GM21447 (cell line): Measurements from ENCODE around the gene KICS2.
A peak's percentile ranks its signal among the peaks of the same experiment; 100 is the strongest.
"Not testable (repeated sequence)": the region's sequence is repeated elsewhere in the genome, so short reads cannot be mapped to it uniquely, and the experiment has no call there.

ENCODE experiments used
- ATAC-seq: cut with Tn5 transposase; IDR thresholded peaks from one replicate; pipeline ENCODE4 v1.9.1; 2021; ENCODE audit not compliant: unreplicated experiment

The KICS2 gene

DNA sequence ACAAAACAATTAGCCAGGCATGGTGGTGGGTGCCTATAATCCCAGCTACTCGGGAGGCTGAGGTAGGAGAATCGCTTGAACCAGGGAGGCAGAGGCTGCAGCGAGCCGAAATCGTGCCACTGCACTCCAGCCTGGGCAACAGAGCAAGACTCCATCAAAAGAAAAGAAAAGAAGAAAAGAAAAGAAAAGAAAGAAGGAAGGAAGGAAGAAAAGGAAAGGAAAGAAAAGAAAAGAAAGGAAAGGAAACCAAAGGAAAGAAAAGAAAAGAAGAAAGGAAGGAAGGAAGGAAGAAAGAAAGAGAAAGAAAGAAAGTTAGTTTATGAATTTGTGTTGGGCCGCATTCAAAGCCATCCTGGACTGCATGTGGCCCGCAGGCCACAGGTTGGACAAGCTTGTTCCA, 4.5 kb downstream of the KICS2 start:
- ATAC-seq: not testable (repeated sequence)

DNA sequence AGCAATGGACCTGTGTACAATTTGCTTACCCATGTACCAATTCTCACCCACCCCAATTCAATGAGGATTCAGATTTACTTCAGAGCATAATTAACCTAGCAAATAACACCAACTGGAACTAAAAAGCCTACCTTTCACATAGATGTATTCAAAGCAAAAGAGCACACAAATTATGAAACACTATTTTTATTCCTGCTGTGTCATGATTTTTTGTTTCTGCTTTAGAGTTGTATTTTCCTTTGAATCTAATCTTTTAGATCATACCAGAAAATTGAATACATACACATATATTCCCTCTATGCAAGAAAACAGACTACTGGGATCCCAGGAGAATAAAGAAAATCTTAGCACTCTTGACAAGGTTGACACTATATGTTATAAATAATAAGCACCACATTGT, 5.9 kb downstream of the KICS2 start:
- no peak for ATAC-seq

DNA sequence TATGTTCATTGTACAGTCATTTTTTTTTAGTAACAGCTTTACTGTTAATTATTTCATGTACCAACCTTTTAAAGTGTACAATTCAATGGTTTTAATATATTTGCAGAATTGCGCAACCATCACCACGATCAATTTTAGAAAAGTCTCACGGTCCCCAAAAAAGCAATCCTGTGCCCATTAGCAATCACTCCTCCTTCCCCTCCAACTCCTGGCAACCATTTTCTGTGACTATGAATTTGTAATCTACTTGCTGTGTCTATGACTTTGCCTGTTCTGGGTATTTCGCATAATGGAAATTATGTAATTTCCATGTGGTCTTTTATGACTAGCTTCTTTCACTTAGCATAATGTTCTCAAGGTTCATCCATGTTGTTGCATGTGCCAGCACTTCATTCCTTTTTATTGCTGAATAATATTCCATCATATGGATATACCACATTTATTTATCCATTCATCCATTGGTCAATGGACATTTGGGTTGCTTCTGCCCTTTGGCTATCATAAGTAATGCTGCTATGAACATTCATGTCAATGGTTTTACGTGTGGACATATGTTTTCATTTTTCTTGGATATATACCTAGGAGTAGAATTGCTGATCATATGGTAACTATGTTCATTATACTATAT, 9.9 kb downstream of the KICS2 start:
- ATAC-seq: no peak

DNA sequence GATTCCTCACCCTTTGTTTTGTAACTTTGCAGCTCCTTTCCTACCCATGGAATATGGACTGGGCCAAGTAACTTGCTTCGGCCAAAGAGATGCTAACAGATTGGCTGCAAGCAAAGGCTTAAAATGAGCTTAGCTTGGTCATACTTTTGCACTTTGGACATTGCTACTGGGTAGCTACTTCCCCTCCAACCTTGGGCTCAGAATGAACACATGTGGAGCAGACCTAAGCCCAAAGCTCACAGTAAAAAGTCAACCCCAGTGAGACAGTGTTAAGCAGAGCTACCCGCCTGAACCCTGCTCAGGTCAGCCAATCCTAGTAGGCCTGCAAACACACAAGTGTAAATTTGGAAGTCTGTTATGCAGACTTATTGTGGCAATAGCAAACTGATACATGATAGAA, 14.6 kb downstream of the KICS2 start:
- no peak for ATAC-seq

DNA sequence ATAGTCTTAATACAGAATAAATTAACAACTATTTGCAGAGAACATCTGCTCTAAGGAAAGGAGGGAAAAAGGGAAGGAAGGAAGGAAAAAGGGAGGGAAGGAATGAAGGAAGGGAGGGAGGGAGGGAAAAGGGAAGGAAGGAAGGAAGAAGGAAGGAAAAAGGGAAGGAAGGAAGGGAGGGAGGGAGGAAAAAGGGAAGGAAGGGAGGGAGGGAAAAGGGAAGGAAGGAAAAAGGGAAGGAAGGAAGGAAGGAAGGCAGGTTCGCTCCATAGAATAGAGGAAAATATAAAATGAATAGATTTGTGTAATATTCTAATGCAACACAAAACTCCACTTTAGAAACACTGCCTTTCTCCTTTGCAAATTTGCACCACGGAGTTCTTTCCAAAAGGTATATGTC, 16.6 kb downstream of the KICS2 start:
- no peak for ATAC-seq

DNA sequence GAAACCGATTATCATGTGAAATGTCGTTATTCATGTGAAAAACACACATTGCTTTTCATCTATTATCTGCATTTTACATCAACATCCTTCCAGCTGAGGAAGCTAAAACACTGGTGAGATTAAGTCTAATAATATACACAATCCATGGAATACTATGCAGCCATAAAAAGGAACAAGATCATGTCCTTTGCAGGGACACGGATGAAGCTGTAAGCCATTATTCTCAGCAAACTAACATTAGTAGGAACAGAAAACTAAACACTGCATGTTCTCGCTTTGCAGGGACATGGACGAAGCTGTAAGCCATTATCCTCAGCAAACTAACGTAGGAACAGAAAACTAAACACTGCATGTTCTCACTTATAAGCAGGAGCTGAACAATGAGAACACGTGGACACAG, 18.3 kb downstream of the KICS2 start:
- ATAC-seq: no peak

DNA sequence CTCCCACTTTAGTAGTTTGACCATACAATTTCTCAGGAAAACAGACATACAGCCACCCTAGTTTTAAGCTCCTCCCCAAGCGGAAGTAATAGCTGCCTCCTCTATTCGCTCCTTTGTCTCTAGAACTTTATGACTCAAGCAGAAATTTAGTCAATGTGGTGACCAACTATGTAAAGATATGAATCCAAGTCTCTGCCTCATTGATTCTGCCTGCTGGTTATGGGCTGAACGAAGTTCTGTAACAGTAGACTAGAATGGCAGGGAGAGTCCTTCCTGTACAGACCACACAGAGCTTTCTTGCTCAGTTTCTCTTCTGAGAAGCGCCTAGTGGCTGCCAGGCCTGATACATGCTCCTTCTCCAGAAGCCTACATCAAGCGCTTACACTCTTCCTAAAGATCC, 19.1 kb downstream of the KICS2 start:
- no peak for ATAC-seq

DNA sequence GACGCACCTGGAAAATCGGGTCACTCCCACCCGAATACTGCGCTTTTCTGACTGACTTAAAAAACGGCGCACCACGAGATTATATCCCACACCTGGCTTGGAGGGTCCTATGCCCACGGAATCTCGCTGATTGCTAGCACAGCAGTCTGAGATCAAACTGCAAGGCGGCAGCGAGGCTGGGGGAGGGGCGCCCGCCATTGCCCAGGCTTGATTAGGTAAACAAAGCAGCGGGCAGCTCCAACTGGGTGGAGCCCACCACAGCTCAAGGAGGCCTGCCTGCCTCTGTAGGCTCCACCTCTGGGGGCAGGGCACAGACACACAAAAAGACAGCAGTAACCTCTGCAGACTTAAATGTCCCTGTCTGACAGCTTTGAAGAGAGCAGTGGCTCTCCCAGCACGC, 26.3 kb downstream of the KICS2 start:
- not testable (repeated sequence) for ATAC-seq

DNA sequence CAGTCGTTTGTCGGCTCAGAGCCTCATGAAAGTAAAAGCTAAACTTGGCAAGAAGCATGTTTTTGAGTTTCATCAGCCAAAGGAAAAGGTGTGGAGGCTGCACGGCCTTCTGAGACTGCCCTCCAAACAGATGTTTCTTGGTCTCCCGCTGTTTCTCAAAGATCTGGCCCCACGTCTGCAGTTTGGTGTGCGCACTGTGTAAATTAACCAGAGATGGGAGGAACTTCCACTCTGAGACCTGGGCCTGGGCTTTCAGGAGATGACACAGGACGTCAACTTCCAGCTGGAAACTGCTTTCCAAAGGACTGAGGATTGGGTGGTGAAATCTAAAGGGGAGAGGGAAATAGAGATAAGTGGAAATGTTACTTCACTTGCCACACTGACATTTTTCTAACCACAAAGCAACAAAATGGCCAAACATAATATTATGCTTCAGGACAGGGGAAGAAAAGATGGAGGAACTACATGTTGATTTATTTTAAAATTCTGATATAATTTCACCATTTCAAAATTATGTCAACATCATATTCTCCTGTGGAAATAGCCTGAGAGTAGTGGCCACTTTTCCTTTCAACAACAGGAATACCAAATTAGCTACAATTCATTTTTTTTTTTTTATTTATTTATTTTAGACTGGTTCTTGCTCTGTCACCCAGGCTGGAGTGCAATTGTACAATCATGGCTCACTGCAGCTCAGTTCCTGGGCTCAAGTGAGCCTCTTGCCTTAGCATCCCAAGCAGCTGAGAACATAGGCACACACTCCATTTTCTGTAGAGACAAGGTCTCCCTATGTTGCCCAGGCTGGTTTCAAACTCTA, 27.6 kb downstream of the KICS2 start:
- ATAC-seq: no peak

DNA sequence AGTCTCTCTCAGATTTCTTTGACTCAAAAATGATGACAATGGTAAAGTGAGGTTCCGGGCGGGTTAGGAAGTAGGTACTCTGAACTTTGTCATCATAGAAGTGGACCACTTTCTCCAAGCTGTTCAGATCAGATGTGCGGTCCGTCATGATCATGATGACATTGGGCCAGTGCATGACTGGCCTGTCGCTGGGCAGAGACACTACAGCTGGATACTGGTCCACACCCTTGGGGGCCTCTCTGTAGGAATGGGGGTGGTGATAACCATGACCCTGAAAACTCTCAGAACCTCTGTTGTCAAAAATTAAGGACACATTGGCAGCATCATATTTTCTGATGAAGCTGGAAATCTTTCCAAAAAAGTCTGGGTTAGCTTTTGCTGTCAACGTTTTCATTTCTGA, 28.2 kb downstream of the KICS2 start:
- ATAC-seq: no peak

DNA sequence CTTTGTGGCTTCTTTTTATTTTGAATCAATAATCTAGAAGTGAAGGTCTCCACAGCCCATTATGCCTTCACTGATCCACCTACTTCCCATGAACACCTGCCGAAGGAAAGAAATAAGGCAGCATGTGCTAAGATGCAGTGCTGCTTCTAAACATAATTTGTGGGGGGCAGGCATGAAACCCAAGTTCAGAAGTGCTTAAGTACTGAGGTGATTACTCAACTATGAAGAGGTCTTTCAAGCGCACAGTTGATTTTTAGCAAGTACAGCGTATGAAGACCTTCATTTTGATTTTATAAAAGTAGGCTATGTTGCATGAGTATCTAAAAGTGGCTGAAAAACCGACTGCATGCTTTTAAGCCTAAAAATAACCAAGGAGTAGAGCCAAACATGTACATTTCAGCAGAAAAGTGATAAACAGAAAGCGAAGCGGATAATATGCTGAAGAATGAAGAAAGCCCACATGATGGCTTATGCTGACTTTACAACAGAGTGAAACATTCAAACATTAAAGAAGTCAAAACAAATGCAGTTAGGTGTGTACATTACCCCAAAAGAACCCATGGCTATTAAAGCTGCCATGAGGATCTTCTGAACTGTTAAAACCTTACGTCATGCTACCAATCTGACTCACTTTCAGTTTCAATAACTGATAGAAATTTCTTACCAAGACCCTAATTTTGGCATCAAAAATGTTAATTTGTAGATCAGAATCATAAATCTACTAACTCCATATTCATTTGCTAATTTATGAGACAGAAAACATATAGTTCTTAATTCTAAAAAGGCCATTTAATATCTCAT, 29.3 kb downstream of the KICS2 start:
- peak; percentile 87 for ATAC-seq

DNA sequence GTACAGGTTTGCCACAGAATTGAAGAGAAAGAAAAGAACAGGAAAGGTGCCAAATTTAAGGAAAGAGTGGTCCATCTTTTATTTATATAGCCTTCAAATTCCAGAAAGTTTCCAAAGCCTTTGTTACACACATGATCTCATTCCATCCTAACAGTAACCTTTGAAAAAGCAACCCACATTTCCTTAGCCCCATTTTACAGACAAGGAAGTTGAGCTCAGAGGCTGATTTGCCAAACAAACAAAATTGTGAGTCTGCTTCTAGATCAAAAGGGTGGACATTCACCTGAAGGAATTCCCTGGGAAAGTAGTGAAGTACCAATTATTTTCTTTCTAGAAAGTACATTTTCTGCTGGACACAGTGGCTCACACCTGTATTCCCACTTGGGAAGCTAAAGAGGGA, 32.0 kb downstream of the KICS2 start:
- no peak for ATAC-seq

DNA sequence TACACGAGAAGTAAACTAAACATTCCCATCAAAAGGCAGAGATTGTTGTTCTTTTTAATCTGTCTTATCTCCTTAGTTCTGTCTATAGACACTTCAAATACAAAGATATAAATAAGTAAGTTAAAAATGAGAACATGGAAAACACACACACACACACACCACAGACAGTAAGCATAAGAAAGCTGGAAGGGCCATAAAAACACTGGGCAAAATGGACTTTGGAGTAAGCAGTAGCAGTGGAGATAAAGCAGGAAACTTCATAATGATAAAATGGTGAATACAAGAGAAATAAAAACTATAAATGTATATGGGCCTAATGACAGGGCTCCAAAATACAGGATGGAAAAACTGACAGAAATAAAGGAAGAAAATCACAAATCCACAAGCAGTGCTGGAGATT, 32.6 kb downstream of the KICS2 start:
- no peak for ATAC-seq

DNA sequence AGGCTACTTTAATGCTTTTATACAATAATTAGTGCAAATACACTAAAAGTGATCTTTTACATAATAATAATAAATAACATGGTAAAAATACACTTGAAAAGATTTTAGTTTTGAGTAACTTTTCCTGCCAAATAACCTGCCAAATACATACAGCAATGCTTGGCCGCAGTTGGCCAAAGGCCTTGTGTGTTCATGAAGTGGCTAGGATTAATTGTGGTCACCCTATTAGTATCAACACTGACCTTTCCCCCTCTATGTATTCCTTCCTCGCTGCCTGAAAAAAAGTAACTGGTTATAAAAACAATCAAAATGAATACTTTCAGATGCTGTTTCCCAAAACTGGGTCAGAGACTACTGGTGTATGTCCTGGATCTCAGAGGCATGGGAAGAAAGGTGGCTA, 34.3 kb downstream of the KICS2 start:
- no peak for ATAC-seq

DNA sequence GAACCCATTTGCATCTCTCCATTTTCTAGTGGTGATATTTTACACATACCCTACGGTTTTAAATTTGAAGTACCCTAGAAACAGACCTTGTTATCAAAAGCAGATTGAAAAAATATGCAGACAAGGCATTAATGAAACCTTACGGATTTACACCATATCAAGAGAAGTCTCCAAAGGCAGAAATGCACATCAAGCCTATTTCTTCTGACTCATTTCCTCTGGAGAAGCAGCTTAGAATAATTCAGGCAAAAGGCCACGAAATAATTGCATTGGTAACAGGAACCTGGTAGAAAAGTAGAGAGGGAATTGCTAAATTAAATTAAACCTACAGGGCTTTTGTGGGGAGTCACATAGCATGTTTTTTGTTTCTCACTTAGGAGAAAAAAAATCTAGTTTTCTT, 34.7 kb downstream of the KICS2 start:
- ATAC-seq: no peak

DNA sequence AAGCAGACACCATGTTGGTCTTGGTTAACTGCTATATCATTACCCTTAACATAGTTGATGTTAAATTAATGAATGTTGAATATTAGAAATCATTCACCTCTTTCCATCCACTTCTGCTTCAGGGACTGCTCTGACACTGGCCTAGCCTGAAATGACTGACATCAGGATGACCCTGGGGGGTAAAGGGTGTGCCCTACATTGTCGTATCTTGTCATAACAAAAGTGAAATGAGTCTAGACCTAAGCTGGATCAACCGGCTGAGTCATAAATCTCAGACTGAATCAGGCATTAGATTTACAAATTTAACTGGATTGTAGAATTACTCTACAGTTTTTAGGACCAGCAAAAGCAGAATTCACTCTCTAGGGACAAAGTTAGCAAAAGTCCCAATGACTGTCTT, 35.3 kb downstream of the KICS2 start:
- ATAC-seq: no peak

DNA sequence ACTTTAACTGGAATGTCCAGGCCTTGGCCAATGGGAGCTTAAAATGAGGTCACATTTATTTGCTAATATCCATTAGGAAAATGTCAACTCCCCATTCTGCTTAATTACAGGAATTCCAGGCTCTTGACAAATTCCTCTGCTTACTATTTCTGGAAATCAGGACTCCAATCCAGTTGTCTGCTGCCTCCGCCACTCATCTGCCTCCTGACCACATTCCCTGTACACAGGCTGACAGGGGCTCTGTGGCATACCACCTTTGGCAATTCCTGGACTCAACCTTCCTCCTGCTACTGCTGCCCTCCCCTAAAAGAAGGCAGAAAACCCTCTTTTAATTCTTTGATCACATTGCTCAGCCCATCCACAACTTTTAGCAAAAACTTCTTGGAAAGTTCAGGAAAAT, 37.9 kb downstream of the KICS2 start:
- no peak for ATAC-seq

DNA sequence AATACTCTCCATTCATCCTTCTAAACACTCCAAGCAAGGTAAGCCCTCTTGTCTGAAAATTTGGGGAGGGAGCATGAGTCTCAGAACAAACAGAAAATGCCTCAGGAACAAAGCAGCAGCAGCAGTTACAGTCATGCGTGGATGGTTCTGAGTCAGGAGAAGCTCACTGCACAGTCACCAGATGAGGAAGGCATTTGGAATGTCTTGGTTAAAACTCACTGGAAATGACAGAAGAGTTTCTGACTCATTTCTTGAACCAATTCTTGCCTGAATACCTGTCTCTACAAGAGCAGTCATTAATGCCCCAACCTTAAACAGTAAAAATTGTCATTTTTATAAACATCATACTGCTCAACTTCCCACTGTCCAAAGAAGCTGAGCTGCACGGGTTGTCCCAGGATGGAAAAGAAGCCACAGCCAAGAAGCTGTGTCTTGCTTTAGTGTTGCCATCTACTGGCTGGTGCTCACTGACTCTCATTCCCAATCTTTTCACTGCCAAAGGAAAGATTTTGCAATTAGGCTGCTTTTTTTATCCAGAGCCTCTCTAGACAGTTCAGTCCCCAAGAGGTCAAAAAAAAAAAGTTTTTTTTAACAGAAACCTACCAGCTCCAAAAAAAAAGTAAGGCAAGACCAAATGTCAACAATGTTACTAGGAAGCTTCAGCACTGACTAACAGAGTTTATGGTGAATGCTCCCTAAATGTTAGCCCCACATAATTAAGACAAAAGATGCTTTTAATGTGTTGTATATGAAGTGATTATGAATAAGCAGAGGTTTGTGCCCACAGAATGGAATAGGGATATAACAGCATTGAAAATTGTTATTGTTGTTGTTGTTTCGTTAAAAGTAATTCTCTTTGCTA, 40.4 kb downstream of the KICS2 start:
- no peak for ATAC-seq

DNA sequence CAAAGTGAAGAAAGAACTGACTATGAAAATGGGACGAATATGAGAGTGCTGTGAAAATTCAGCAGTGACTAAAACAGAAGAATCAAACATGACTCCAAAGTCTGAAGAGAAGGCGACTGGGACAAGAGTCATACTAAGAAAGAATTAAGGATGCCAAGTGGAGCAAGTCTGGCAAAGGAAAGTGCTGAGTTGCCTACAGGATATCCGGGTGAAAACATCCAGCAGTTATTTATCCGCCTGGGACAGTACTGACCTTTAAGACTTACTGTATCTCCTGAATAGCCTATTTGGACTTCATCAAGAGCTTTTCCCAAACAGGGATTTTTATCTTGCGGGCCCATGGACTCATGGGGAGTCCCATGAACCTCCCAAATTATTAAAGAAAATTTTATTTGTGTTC, 41.1 kb downstream of the KICS2 start:
- ATAC-seq: no peak

DNA sequence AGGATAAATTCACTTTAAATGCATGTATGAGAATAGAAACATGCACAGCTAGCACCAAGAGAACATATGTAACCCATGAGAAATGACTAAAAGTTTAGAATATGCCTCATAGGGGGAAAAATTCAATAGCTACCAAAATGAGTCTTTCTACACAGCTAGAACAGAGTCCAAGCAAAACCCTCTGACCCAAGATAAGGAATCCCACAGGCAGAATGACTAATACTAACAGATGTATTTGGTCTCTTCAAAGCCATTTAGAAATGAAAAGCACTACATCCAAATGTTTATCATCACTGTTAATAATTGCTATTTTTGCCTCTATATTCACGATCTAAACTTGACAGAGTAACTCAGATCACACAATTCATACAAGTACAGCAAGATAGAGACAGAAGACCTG, 44.0 kb downstream of the KICS2 start:
- ATAC-seq: no peak

DNA sequence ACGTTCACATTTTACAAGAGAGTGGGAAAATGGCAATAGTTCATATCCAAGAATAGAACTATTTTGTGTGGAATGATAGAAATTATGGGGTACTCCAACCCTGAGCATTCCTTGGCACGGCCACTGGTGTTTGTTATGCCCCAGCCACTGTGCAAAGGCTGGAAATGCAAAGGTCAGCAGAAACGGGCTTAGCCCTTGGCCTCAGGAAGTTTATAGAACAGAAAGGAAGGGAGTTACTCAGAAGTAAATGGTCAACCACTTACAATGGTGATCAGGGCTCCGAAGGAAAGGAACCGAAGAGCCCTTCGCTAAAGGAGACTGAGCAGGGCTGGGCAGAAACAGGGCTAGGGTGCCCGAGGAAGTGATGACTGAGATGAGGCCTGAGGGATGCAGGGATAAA, 45.1 kb downstream of the KICS2 start:
- ATAC-seq: no peak
